Epithelial cell of proximal tubule (primary cell): ENCODE results near the gene PTPRO. TPM values are rescaled to one million over a fixed set of nuclear protein-coding genes. Genes with fewer than 3 reads are reported as not detected.

ENCODE experiments used
- DNase-seq: peaks from one replicate; pipeline ENCODE4 v3.0.0-alpha.2; 2011; ENCODE audit warnings: low read depth
- H3K4me3 ChIP-seq: 2 replicates; pipeline ENCODE4 v1.5.1; 2011; ENCODE audit warnings: low read depth, mild to moderate bottlenecking, low read length
- total RNA-seq: library from RNA; depleted of rRNA; stranded (reverse); fragments of >200 nt; gene quantifications from 2 replicates; pipeline ENCODE4 v1.2.3, GENCODE V29; 2015
- TF ChIP-seq, protein P1 (sequence below): conservative IDR thresholded peaks from 2 replicates; pipeline ENCODE4 v1.5.1; 2012; ENCODE audit warnings: low read depth, mild to moderate bottlenecking, low read length

Gene PTPRO
- total RNA-seq, 1 donor from 2014 or later = 1.3 TPM

DNA sequence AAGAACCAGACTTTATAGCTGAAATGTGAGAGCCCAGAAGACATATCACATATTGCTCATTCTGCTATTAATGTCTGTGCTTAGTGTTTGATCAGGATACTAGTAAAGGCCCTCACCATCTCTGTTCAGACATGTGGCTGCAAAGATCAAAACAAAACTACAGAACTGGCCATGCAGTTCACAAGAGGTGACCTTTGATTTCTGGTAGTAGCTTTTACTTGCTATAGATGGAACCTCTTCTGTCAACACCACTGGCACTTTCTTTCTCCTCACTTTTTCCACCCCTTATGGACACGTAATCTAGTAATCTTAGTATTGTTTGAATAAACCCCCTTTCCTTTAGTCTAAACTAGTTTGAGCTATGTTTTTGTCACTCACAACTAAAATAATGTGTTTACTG is 252.0 kb downstream of the PTPRO start:
- H3K4me3 ChIP-seq = no peak overlapping the region
- TF ChIP-seq, protein P1, sequence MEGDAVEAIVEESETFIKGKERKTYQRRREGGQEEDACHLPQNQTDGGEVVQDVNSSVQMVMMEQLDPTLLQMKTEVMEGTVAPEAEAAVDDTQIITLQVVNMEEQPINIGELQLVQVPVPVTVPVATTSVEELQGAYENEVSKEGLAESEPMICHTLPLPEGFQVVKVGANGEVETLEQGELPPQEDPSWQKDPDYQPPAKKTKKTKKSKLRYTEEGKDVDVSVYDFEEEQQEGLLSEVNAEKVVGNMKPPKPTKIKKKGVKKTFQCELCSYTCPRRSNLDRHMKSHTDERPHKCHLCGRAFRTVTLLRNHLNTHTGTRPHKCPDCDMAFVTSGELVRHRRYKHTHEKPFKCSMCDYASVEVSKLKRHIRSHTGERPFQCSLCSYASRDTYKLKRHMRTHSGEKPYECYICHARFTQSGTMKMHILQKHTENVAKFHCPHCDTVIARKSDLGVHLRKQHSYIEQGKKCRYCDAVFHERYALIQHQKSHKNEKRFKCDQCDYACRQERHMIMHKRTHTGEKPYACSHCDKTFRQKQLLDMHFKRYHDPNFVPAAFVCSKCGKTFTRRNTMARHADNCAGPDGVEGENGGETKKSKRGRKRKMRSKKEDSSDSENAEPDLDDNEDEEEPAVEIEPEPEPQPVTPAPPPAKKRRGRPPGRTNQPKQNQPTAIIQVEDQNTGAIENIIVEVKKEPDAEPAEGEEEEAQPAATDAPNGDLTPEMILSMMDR = no peak
- no peak for DNase-seq

- H3K4me3 ChIP-seq = no peak overlapping the region
- TF ChIP-seq, protein P1 = no peak
- no peak for DNase-seq
Measured at GRCh38 chr12:15575671-15576541, 253.6 kb downstream of the PTPRO start.

DNA sequence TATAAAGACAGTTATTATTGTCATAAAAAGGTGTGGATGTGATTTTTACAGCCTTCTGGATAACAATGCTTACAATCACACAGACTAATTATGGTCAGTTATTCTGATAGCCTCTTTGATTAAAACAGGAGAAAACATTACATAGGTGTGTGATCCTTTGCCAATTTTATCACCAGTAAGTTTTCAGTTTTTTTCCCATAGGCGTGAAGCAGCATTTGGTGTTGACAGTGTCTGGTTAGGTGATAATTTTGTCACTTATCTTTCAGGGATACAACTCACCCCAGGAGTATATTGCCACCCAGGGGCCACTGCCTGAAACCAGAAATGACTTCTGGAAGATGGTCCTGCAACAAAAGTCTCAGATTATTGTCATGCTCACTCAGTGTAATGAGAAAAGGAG is 258.1 kb downstream of the PTPRO start:
- DNase-seq = no peak
- H3K4me3 ChIP-seq = no peak overlapping the region
- TF ChIP-seq, protein P1 = no peak

DNA sequence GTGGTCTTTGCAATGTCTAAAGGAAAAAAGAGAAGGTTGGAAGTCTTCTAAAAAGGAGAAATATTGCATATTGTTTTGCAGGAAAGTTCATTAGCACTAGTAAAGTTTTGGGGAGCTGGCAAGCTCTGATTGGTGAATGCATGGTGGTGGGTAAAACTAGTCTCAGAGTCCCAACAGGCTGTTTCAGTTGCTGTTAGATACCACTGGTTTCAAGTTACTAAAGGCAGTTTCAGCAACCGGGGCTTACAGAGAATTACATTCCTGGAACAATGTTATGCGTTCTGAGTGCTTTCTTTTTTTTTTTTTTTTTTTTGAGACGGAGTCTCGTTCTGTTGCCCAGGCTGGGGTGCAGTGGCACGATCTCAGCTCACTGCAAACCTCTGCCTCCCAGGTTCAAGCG is 258.7 kb downstream of the PTPRO start:
- TF ChIP-seq, protein P1 = no peak
- DNase-seq = no peak
- no peak overlapping the region for H3K4me3 ChIP-seq

DNA sequence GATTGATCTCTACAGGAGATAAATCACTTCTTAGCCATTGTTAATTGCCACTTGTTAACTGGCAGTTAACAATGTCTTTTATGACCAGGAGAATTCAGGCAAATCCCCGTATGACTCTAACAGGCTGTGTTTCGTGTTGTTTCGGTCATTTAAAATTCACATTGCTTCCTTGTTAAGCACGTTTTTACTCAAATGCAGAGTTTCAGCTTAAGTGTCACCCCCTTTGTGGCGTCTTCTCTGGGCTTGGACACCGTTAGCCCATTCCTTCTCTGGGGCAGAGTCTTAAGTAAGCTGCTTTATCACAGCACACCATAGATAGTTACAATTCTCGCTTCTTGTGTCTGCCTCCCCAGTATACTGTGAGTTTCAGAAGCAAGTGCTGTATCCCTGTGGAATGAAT is 261.5 kb downstream of the PTPRO start:
- no peak for DNase-seq
- H3K4me3 ChIP-seq = no peak overlapping the region
- TF ChIP-seq, protein P1 = no peak

GRCh38 chr12:15584366-15585041 is 262.2 kb downstream of the PTPRO start:
- TF ChIP-seq, protein P1 = peak; percentile 76
- H3K4me3 ChIP-seq = no peak overlapping the region
- DNase-seq = no peak
